Stimulated activated CD4-positive, alpha-beta T cell treated with anti-CD3 and anti-CD28 coated beads, Interleukin-2, amount 100 ng/mL, for 4 hours (primary cell): ENCODE results near the gene CLNK.
"Not testable (repeated sequence)": the region's sequence is repeated elsewhere in the genome, so short reads cannot be mapped to it uniquely, and the experiment has no call there.

Source experiments
- DNase-seq: peaks from one replicate; pipeline ENCODE4 v3.0.0-alpha.2; 2020; ENCODE audit warnings: low read depth

CLNK gene

GRCh38 chr4:10576236-10576635 lies 108.3 kb downstream of the CLNK start:
- no peak for DNase-seq

DNA sequence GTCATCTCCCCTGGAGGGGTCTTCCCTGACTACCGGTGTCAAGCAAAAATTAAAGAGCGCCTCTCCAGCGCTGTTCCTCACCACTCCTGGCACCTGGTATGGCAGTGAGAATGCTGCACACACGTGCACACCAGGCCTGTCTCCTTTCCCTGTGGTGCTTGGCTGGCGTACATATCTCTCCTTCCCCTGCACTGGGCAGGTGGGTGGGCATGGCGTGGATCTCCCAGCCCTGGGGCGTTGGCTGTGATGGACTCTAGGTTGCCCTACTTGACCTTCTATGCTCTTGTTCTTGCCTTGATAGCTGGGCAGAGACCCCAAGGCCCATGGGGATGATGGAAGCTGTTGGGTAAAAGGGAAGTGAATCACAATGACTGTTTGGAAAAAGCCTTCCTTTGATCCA lies 109.2 kb downstream of the CLNK start:
- DNase-seq: no peak

GRCh38 chr4:10574553-10574952 lies 110.0 kb downstream of the CLNK start:
- DNase-seq: not testable (repeated sequence)

- no peak for DNase-seq
Measured at GRCh38 chr4:10571909-10572308, 112.7 kb downstream of the CLNK start.

- no peak for DNase-seq
Measured at GRCh38 chr4:10569491-10569890, 115.1 kb downstream of the CLNK start.

DNA sequence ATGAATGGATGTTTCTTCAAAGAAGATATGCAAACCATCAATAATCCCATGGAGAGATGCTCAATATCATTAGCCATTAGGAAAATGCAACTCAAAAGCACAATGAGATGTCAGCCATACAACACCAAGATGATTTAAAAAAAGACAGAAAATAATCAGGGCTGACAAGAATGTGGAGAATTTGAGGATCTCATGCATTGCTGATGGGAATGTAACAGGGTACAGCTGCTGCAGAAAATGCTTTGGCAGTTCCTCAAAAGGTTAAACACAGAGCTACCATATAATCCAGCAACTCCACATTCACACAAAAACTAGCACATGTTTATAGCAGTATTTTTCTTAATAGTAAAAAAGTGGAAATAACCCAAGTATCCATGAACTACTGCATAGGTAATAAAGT lies 116.8 kb downstream of the CLNK start:
- no peak for DNase-seq

- DNase-seq: no peak
Measured at GRCh38 chr4:10565166-10565780, 119.3 kb downstream of the CLNK start.

DNA sequence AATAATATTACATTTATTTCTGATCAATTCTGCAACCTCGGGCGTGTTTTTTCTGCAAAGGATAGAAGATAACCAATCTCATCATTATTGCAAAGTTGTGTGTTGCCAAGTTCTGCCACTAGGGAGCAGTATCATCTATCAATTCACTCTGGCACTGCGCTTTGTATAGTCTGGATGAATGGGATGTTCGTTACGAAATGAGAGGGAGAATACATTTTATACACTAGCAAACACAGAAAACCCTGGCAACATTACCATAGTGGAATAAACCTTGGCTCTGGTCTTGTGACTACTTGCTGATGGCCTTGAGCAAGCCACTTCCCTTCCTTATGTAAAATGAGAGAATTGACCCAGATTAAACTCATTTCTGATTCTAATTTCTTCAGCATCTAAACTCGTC lies 129.9 kb downstream of the CLNK start:
- peak; percentile 14 for DNase-seq

DNA sequence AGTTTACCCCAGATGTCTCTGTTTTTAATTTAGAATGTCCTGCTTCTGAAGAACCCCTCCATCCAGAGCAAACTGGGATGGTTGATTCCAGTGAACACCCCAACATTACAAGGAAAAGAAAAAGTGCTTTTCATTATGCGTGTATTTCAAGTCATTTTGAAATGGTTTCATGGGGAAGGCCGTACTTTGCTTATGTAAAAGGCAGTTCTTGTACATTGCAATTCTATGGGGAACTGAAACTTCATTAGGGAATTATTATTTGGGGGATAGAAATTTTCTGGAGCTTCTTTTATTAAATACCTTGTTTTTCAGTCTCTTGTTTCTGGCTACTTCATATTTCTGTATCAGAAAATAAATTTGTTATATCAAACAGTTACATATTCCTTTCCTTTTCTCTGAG lies 130.4 kb downstream of the CLNK start:
- DNase-seq: no peak

DNA sequence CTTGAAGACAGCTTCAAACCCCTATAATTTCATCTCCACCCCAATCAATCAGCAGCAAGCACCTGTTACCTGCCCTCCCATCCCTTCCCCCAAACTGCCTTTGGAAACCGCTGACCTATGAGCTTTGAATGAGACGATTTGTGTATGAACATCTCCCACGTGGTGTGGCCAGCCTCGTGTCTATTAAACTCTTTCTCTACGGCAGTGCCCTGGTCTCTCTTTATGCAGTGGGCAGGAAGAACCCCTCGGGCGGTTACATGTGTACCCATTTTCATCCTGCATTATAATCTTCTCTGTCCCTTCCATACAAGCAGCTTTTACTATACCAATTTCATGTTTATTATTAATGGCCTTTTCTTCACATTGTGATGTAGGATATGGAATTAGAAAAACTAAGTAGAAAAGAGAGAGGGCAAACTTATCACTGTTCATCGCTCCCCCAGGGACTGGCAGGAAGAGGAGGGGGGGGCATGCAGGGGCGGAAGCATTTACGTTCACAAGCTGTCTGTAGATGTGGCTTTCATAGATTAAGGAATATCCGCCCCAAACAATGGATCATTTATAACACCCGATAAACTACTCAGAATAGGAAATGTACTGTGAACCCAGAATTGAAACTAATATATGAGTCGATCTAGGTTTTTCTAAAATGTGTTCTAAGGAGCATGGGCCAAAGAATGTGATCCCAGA lies 131.8 kb downstream of the CLNK start:
- DNase-seq: no peak

GRCh38 chr4:10535912-10536311 lies 148.7 kb downstream of the CLNK start:
- no peak for DNase-seq

DNA sequence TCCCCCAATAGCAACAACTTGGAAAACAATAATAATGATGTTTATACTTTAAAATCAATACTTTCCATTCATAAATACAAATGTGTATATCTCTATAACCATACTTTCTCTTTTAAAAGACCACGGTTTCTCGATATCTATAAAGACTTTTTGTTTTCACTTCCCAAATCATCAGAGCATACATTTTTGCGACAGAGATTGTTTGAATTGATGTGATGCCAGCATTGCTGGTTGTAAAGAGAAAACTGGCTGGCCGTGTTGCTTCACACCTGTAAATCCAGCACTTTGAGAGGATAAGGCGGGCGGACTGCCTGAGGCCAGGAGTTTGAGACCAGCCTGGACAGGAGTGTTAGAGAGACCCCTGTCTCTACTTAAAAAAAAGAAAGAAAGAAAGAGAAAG lies 149.7 kb downstream of the CLNK start:
- no peak for DNase-seq

DNA sequence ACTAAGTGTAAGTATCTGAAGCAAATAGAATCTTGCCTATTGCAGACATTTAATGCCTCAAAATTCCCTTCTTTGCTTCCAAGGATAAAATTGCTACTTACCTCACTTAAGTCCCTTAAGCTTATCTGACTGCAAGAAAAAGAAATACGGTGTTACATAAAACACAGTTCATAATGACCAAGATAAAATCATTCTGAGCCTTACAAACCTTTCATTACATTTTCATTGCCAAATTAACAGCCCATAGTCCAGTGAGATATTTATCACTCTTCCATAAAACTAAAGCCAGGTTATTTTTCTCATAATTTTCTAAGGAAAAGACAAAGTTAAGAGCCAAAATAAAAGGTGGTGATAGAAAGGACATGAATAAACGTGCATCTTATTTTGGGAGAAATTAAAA lies 152.4 kb downstream of the CLNK start:
- DNase-seq: no peak

DNA sequence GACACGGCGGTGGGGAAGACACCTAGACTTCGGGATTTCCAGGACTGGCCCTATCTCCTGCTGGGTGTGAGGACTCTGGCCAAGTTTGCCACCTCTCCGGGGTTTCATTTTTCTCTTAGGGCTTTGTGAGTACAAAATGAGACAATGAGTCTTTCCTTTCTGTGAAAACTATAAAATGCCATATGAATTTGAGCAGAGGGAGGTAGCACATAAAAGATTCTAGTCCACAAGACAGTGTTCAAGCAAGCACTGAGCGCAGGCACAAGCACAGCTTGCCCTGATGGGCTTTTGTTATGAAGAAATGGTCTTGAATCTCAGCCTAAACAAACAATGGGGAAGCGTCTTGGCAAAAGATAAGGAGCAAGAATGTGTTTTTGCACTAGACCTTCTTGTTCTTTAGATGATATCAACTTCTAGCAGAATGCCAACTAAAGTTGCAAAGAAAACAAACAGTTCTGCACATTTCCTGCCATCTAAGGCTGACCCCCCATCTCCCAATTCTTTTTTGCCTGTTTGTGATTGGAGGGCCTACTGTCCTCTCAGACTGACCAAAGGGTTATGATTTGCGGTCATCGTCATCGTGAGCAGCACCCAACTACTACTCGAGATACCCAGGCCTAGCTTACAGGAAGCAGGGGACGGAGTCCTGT lies 154.3 kb downstream of the CLNK start:
- no peak for DNase-seq

DNA sequence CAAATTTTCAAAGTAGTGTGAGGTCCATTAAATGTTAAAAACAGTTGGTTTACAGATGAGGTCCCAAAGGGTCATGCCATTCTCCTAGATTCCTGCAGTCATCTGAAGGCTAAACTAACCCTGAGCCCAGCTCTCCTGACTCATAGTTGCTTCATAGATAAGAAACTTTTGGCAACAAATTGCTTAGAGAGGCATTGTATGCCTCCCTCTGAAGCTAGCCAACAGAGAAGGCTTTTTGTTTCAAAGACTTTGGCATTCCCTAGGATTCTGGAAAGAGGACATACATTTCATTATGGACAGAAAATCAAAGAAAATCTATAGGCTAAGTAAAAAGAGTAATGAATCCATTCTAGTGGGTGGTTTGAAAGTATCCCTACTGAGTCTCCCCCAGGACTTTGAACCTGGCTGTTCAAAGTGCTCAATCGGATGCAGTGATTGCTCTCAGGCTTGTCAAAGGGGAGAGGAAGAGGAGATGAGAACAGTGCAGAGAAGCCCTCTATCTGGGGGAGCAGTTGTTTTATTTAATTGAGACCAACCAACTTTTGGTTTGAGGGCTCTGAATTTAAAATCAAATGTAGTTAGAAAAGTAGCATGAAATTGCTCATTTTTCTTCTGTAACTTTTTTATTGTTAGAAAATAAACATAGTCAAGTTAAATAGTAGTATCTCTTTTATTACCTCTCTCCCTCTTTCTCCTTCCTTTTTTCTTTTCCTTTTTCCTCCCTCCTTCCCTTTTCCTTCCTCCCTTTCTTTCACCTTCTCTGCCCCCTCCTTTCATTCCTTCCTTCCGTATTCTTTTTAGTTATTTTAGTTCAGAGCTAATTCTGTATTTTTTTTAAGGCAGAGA lies 155.1 kb downstream of the CLNK start:
- DNase-seq: no peak

DNA sequence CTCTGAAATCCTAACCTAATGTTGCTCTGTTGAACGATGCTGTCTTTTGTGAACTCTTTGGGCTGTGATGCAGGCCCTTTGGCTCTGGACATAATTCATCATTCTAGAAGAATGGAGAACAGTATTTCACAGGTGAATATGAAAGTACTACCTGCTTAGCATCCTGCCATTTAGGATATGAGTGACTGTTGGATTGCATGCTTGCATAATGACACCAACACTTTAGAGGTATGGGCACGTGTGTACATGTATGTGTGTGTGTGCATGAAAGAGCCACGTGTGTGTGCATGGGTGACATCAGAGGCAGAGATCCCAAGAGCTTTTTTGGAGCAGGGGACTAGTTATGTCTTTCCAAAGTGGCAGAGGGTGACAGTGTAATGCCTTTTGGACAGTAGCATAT lies 157.1 kb downstream of the CLNK start:
- no peak for DNase-seq

GRCh38 chr4:10526429-10527222 lies 157.9 kb downstream of the CLNK start:
- no peak for DNase-seq

- DNase-seq: no peak
Measured at GRCh38 chr4:10524196-10524833, 160.3 kb downstream of the CLNK start.

DNA sequence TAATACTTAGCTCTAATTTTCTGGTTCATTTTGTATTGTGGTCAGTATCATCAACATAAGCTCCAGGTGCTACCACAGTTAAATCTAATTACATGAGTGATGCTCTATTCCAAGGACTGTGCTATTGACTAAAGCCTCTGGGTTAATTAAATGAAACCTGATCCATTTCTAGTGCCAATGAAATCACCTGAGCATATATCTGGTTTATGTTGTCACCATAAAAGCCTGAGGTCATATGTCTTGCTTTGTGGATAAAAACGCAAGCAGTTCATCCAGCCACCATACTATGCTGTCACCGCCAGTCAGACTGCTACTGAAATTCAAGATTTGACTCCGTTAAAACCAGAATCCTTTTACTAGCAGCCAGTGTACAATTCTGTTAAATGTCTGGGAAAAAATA lies 163.1 kb downstream of the CLNK start:
- DNase-seq: no peak

GRCh38 chr4:10509733-10510132 lies 174.8 kb downstream of the CLNK start:
- DNase-seq: no peak

DNA sequence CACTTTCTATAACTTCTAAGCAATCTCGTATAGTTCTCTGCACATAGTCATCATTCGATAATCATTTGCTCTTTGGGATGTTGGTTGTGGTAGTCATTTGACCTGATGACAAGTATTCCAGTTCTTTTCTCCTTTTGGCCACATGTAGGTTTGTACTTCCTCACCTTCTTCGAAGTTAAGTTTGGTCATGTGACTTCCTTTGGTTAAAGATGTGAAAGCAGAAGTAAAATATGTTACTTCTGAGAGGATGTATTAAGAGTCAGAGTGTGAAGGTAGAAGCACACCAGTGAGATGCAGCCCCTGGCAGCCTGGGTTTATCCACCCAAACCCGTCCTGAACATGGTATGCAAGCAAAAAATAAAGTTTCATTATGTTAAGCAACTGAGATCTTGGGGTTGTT lies 178.5 kb downstream of the CLNK start:
- DNase-seq: no peak
